ENCODE results near the gene GPC3. TPM values are rescaled to one million over a fixed set of nuclear protein-coding genes. Genes with fewer than 3 reads are reported as not detected.

Gene GPC3
- total RNA-seq, 1 experiment from 2014 or later: 32.4 TPM

DNA sequence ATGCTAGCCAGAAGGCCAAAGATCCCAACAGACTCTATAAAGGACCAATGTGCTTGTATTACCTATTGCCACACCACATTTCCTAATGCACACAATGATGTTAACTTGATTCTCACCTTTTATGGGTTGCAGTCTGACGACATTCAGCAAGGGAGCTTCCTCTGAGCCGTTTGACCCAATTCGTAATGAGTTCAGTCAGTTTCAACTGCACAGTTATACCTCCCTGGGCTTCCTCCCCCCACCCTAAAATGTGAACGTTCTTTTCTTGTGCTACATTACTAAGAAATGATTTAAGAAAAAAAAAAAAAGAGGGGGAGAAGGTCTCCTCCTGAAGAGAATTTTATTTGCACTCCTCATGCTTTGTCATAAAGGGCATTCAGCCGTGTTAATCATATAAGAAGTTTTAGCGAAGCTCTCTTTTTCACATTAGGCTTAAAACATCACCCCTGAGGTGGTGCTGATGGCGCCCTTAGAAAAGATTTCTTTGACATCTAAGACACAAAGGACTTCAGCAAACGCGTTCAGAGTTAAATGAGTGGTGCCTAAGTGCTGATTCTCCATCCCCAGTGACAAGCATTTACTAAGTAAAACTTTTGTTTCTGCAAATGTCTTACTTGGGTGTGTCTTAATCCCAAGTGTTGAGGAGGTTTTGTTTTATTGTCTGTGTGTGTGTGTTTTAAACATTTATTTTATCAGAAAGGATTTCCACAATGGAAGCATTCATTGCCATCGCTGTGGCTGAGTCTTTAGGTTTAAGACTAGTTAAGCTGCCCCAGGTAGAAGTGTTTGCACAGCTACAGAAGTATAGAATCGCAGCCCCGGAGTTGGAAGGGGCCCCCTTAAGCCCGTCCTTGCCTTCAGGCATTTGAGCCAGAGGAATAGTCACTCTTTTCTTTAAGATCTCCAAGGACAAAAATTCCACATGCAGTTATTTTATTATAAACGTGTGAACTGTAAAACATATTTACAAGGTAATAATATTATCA is 15.2 kb upstream of the GPC3 start (continued):
- TF ChIP-seq, protein P1, sequence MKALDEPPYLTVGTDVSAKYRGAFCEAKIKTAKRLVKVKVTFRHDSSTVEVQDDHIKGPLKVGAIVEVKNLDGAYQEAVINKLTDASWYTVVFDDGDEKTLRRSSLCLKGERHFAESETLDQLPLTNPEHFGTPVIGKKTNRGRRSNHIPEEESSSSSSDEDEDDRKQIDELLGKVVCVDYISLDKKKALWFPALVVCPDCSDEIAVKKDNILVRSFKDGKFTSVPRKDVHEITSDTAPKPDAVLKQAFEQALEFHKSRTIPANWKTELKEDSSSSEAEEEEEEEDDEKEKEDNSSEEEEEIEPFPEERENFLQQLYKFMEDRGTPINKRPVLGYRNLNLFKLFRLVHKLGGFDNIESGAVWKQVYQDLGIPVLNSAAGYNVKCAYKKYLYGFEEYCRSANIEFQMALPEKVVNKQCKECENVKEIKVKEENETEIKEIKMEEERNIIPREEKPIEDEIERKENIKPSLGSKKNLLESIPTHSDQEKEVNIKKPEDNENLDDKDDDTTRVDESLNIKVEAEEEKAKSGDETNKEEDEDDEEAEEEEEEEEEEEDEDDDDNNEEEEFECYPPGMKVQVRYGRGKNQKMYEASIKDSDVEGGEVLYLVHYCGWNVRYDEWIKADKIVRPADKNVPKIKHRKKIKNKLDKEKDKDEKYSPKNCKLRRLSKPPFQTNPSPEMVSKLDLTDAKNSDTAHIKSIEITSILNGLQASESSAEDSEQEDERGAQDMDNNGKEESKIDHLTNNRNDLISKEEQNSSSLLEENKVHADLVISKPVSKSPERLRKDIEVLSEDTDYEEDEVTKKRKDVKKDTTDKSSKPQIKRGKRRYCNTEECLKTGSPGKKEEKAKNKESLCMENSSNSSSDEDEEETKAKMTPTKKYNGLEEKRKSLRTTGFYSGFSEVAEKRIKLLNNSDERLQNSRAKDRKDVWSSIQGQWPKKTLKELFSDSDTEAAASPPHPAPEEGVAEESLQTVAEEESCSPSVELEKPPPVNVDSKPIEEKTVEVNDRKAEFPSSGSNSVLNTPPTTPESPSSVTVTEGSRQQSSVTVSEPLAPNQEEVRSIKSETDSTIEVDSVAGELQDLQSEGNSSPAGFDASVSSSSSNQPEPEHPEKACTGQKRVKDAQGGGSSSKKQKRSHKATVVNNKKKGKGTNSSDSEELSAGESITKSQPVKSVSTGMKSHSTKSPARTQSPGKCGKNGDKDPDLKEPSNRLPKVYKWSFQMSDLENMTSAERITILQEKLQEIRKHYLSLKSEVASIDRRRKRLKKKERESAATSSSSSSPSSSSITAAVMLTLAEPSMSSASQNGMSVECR (CRISPR knock-in tag; IDR thresholded peaks at IDR 0.05; ENCODE audit: borderline replicate concordance): no peak

DNA sequence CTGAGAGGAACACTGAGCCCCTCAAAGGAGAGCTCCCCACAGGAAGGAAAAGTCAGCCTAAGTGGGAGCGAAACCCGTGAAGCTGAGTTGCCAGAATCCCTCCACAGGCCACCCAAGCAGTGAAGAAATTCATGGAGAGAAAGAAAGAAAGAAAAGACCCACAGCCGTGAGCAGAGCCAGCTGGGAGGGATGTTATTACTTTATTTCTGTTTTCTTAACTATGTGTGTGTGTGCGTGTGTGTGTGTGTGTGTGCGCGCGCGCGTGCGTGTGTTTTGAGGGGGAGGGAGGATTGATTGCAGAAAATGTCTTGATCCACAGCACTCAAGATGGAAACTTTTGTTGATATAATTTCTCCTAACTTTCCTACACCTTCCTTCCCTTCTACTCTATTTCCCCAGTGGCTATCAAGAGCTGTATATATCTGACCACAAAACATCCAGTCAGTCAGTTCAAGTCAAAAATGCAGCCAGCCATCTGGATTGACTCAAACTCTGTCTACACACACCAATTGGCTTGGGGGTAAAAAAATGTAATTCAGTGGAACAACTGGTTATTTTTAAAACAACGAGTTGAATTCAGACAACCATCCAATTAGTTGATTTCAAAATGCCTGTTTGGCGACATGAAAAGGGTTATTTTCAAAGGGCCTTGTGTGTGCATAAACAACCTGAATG is 13.8 kb upstream of the GPC3 start:
- Mint-ChIP-seq H3K27me3 (ENCODE audit: low read depth) (no peaks in the 10 kb centered on the region), H3K4me1 (peaks cover 15% of the 10 kb centered on the region), H3K36me3 (no peaks in the 10 kb centered on the region), H3K4me3 (no peak overlapping the region), H3K9me3 (no peaks in the 10 kb centered on the region), H3K27ac (no peak overlapping the region)
- no peak for DNase-seq (ENCODE audit: low spot score)
- ATAC-seq: no peak
- TF ChIP-seq CREB1 (CRISPR knock-in tag; IDR thresholded peaks at IDR 0.05): no peak
- TF ChIP-seq, protein P2, sequence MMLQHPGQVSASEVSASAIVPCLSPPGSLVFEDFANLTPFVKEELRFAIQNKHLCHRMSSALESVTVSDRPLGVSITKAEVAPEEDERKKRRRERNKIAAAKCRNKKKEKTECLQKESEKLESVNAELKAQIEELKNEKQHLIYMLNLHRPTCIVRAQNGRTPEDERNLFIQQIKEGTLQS (CRISPR knock-in tag; conservative IDR thresholded peaks at IDR 0.05): no peak
- CTCF ChIA-PET: interaction anchor here (1.0 kb wide), 1 partner anchor 28 kb away, joined by 3 read pairs; no protein-coding TSS in a partner anchor
- POLR2A ChIA-PET: no interaction called here

DNA sequence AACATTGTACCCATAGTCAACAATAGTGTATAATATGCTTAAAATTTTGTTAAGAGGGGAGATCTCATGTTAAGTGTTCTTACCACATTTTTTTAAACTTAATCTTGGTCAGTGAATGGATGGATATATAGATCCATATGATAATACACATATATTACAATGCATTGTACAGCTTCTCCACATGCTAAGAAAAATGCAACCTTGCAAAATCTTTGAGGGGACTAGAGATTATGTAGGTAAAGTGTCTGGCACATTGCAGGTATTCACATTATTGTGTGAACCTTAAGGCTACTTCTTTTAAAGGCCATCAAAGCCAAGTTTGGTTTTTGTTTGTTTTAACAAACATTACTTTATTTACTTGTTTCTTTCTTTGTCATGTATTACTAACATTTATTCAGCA is 10.4 kb upstream of the GPC3 start:
- Mint-ChIP-seq H3K27ac (no peak overlapping the region), H3K36me3 (no peaks in the 10 kb centered on the region), H3K9me3 (no peaks in the 10 kb centered on the region), H3K4me3 (no peak overlapping the region), H3K27me3 (ENCODE audit: low read depth) (no peaks in the 10 kb centered on the region), H3K4me1 (peaks cover 2% of the 10 kb centered on the region; the same call in 1 of the 2 replicates)
- CTCF ChIA-PET: interaction anchor here (1.1 kb wide), 1 partner anchor 31 kb away, joined by 3 read pairs; no protein-coding TSS in a partner anchor
- POLR2A ChIA-PET: no interaction called here
- DNase-seq (ENCODE audit: low spot score): no peak
- no peak for ATAC-seq
- TF ChIP-seq, protein P3, sequence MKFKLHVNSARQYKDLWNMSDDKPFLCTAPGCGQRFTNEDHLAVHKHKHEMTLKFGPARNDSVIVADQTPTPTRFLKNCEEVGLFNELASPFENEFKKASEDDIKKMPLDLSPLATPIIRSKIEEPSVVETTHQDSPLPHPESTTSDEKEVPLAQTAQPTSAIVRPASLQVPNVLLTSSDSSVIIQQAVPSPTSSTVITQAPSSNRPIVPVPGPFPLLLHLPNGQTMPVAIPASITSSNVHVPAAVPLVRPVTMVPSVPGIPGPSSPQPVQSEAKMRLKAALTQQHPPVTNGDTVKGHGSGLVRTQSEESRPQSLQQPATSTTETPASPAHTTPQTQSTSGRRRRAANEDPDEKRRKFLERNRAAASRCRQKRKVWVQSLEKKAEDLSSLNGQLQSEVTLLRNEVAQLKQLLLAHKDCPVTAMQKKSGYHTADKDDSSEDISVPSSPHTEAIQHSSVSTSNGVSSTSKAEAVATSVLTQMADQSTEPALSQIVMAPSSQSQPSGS (CRISPR knock-in tag; IDR thresholded peaks at IDR 0.05; ENCODE audit: borderline replicate concordance, low read depth): no peak
- no peak for TF ChIP-seq ZNF416 (CRISPR knock-in tag; IDR thresholded peaks at IDR 0.05)
- TF ChIP-seq FOXP1 (CRISPR knock-in tag; IDR thresholded peaks at IDR 0.05; ENCODE audit: borderline replicate concordance): no peak
- no peak for TF ChIP-seq ZNF423 (CRISPR knock-in tag; IDR thresholded peaks at IDR 0.05)
- TF ChIP-seq, protein P2 (CRISPR knock-in tag; conservative IDR thresholded peaks at IDR 0.05): no peak
- TF ChIP-seq, protein P4, sequence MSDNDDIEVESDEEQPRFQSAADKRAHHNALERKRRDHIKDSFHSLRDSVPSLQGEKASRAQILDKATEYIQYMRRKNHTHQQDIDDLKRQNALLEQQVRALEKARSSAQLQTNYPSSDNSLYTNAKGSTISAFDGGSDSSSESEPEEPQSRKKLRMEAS (CRISPR knock-in tag; IDR thresholded peaks at IDR 0.05): no peak
- TF ChIP-seq, protein P5, sequence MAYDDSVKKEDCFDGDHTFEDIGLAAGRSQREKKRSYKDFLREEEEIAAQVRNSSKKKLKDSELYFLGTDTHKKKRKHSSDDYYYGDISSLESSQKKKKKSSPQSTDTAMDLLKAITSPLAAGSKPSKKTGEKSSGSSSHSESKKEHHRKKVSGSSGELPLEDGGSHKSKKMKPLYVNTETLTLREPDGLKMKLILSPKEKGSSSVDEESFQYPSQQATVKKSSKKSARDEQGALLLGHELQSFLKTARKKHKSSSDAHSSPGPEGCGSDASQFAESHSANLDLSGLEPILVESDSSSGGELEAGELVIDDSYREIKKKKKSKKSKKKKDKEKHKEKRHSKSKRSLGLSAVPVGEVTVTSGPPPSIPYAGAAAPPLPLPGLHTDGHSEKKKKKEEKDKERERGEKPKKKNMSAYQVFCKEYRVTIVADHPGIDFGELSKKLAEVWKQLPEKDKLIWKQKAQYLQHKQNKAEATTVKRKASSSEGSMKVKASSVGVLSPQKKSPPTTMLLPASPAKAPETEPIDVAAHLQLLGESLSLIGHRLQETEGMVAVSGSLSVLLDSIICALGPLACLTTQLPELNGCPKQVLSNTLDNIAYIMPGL (CRISPR knock-in tag; IDR thresholded peaks at IDR 0.05): no peak
- TF ChIP-seq, protein P6, sequence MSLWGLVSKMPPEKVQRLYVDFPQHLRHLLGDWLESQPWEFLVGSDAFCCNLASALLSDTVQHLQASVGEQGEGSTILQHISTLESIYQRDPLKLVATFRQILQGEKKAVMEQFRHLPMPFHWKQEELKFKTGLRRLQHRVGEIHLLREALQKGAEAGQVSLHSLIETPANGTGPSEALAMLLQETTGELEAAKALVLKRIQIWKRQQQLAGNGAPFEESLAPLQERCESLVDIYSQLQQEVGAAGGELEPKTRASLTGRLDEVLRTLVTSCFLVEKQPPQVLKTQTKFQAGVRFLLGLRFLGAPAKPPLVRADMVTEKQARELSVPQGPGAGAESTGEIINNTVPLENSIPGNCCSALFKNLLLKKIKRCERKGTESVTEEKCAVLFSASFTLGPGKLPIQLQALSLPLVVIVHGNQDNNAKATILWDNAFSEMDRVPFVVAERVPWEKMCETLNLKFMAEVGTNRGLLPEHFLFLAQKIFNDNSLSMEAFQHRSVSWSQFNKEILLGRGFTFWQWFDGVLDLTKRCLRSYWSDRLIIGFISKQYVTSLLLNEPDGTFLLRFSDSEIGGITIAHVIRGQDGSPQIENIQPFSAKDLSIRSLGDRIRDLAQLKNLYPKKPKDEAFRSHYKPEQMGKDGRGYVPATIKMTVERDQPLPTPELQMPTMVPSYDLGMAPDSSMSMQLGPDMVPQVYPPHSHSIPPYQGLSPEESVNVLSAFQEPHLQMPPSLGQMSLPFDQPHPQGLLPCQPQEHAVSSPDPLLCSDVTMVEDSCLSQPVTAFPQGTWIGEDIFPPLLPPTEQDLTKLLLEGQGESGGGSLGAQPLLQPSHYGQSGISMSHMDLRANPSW (CRISPR knock-in tag; conservative IDR thresholded peaks at IDR 0.05; ENCODE audit: low read depth): no peak
- TF ChIP-seq, protein P7, sequence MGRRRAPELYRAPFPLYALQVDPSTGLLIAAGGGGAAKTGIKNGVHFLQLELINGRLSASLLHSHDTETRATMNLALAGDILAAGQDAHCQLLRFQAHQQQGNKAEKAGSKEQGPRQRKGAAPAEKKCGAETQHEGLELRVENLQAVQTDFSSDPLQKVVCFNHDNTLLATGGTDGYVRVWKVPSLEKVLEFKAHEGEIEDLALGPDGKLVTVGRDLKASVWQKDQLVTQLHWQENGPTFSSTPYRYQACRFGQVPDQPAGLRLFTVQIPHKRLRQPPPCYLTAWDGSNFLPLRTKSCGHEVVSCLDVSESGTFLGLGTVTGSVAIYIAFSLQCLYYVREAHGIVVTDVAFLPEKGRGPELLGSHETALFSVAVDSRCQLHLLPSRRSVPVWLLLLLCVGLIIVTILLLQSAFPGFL (CRISPR knock-in tag; IDR thresholded peaks at IDR 0.05; ENCODE audit: borderline replicate concordance): no peak
- TF ChIP-seq CREM (CRISPR knock-in tag; IDR thresholded peaks at IDR 0.05): no peak
